NCI-H1436 (cell line): Measurements from ENCODE around the gene KCNMA1.
A peak's percentile ranks its signal among the peaks of the same experiment; 100 is the strongest.

Source experiments
- DNase-seq: peaks from one replicate; lab custom pipeline; 2025; lab: John Stamatoyannopoulos, UW

The KCNMA1 gene

GRCh38 chr10:77205135-77205534 is 432.5 kb downstream of the KCNMA1 start:
- no peak for DNase-seq

GRCh38 chr10:77204171-77204570 is 433.4 kb downstream of the KCNMA1 start:
- DNase-seq, result no peak

GRCh38 chr10:77202857-77203256 is 434.8 kb downstream of the KCNMA1 start:
- no peak for DNase-seq

GRCh38 chr10:77201135-77202106 is 436.2 kb downstream of the KCNMA1 start:
- DNase-seq, result no peak

- DNase-seq, result no peak
These were observed 440.1 kb downstream of the KCNMA1 start for GRCh38 chr10:77197544-77197943.

- DNase-seq, result no peak
These were observed 441.0 kb downstream of the KCNMA1 start for GRCh38 chr10:77196614-77197013.

- DNase-seq, result no peak
These were observed 442.5 kb downstream of the KCNMA1 start for GRCh38 chr10:77195101-77195500.

GRCh38 chr10:77193001-77193400 is 444.6 kb downstream of the KCNMA1 start:
- DNase-seq, result no peak

GRCh38 chr10:77192402-77192801 is 445.2 kb downstream of the KCNMA1 start:
- DNase-seq, result no peak

- DNase-seq, result no peak
These were observed 446.1 kb downstream of the KCNMA1 start for GRCh38 chr10:77191324-77192049.

- no peak for DNase-seq
These were observed 447.3 kb downstream of the KCNMA1 start for GRCh38 chr10:77190291-77190690.

GRCh38 chr10:77189520-77189919 is 448.1 kb downstream of the KCNMA1 start:
- no peak for DNase-seq

GRCh38 chr10:77189075-77189474 is 448.5 kb downstream of the KCNMA1 start:
- peak; percentile 11 for DNase-seq

GRCh38 chr10:77188521-77188920 is 449.1 kb downstream of the KCNMA1 start:
- no peak for DNase-seq

- DNase-seq, result no peak
These were observed 449.6 kb downstream of the KCNMA1 start for GRCh38 chr10:77188000-77188395.

- no peak for DNase-seq
These were observed 450.1 kb downstream of the KCNMA1 start for GRCh38 chr10:77187376-77187999.

GRCh38 chr10:77186936-77187335 is 450.7 kb downstream of the KCNMA1 start:
- no peak for DNase-seq

GRCh38 chr10:77185696-77186095 is 451.9 kb downstream of the KCNMA1 start:
- no peak for DNase-seq

GRCh38 chr10:77182803-77183202 is 454.8 kb downstream of the KCNMA1 start:
- DNase-seq, result no peak

GRCh38 chr10:77180794-77181193 is 456.8 kb downstream of the KCNMA1 start:
- DNase-seq, result no peak

GRCh38 chr10:77180104-77180503 is 457.5 kb downstream of the KCNMA1 start:
- no peak for DNase-seq

GRCh38 chr10:77179015-77179695 is 458.5 kb downstream of the KCNMA1 start:
- no peak for DNase-seq
